Gastrocnemius medialis (tissue), 4 donors: ENCODE measurements around the gene NOL9. TPM values are rescaled to one million over a fixed set of nuclear protein-coding genes. Genes with fewer than 3 reads are reported as not detected.
A peak's percentile ranks its signal among the peaks of the same experiment; 100 is the strongest.

ENCODE experiments used
- ATAC-seq, 2 donors: fragments of 150-250 bp; one replicate each; pipeline ENCODE4 v1.9.1; 2016
- DNase-seq, 2 donors: peaks; one replicate each; pipeline ENCODE4 v3.0.0-alpha.2; 2019
- H3K27ac ChIP-seq, 4 donors: fragments of 200-600 bp; sonication (generic); 1 replicate in 1 of 4; 2 replicates in 3 of 4; pipeline ENCODE4 v1.5.1; 2016 to 2018; ENCODE audit warnings: mild to moderate bottlenecking in 2 of 4, moderate library complexity in 1 of 4
- H3K27me3 ChIP-seq, 3 donors: fragments of 200-600 bp; sonication (generic) in 2 of 3; 1 replicate in 1 of 3; 2 replicates in 2 of 3; pipeline versions ENCODE4 v1.5.1 to v1.6.0; 2016 to 2019; ENCODE audit warnings: mild to moderate bottlenecking in 1 of 3, moderate library complexity in 1 of 3
- H3K36me3 ChIP-seq, 2 donors: fragments of 200-600 bp; sonication (generic) in 1 of 2; one replicate each; pipeline ENCODE4 v1.5.1; 2017 to 2018
- H3K4me1 ChIP-seq, 2 donors: fragments of 200-600 bp; sonication (generic) in 1 of 2; one replicate each; pipeline ENCODE4 v1.5.1; 2016 to 2017; ENCODE audit warnings: mild to moderate bottlenecking in 2 of 2
- H3K4me3 ChIP-seq, 4 donors: fragments of 200-600 bp; sonication (generic) in 3 of 4; 1 replicate in 1 of 4; 2 replicates in 3 of 4; pipeline ENCODE4 v1.5.1; 2016 to 2019; ENCODE audit warnings: mild to moderate bottlenecking in 2 of 4
- H3K9me3 ChIP-seq, 3 donors: fragments of 200-600 bp; sonication (generic) in 2 of 3; 1 replicate in 1 of 3; 2 replicates in 2 of 3; pipeline ENCODE4 v1.5.1; 2016 to 2019
- CTCF ChIP-seq, 5 experiments: fragments of 450-650 bp in 3 of 5; fragments of 200-600 bp in 2 of 5; sonication (generic) in 2 of 5; IDR thresholded peaks in 4 of 5; conservative IDR thresholded peaks in 1 of 5; 1 replicate in 4 of 5; 2 replicates in 1 of 5; pipeline ENCODE4 v1.5.1; 2016 to 2019; ENCODE audit warnings: antibody characterized with exemption in 5 of 5, mild to moderate bottlenecking in 3 of 5, moderate library complexity in 3 of 5
- POLR2A ChIP-seq, 2 donors: fragments of 450-650 bp; IDR thresholded peaks; one replicate each; pipeline ENCODE4 v1.6.1; 2017; ENCODE audit warnings: antibody characterized with exemption in 2 of 2, mild to moderate bottlenecking in 2 of 2, moderate library complexity in 2 of 2
- in situ Hi-C, 4 donors: fragments of 200-750 bp; cut with MboI; loops; one replicate each; pipeline versions ENCODE4 v1.15.0 to v1.8.0; 2017; ENCODE audit warnings: low sequenced_read_pairs in 4 of 4
- intact Hi-C: fragments of 100-400 bp; cut with DNase I; formaldehyde crosslinking; loops from one replicate; pipeline ENCODE4 v1.15.1; 2023; ENCODE audit warnings: low total_unique reads
- total RNA-seq, 4 donors: library from RNA; depleted of rRNA; stranded (reverse); fragments of >200 nt; gene quantifications; one replicate each; pipeline versions ENCODE4 v1.1.0 to v1.2.3, GENCODE V29; 2016

The NOL9 gene
- total RNA-seq, 4 donors from 2014 or later = 13.6 to 33.0 (median 21.9) TPM

DNA sequence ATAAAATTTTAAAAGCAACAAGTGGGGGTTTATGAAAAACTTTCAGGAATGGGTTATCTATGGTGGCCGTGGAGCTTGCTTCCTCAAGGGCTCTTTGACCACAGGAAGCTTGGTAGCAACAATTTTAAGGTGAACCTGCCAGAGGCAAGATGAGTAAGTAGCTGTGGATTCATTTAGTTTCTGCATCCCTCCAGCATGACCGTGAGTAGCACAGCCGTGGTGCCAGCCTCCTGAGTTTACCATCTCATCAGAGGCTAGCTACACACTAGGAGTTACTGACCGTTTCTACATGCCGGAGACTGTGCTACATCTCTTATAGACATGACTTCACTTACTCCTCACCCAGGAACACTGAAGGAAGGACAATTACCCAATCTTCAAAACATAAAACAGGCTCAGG, 32.8 kb downstream of the NOL9 start:
- no peak for DNase-seq
- Histone ChIP-seq H3K4me3 (no peak overlapping the region), H3K9me3 (no peaks in the 10 kb centered on the region), H3K27ac (no peak overlapping the region), H3K36me3 (peaks cover 0 to 21% of the 10 kb centered on the region in 2 donors), H3K27me3 (no peaks in the 10 kb centered on the region), H3K4me1 (peaks cover 0 to 10% of the 10 kb centered on the region in 2 donors)
- no peak for ATAC-seq
- in situ Hi-C loops (no loop called here), intact Hi-C loops (loop anchor here (2.0 kb wide), 1 partner anchor 33 kb away; no protein-coding TSS in a partner anchor)
- TF ChIP-seq POLR2A (IDR thresholded peaks at IDR 0.05) = no peak
- TF ChIP-seq CTCF (IDR thresholded peaks at IDR 0.05 in 4 of 5, conservative IDR thresholded peaks at IDR 0.05 in 1 of 5) = no peak

- Histone ChIP-seq H3K4me3 (no peak overlapping the region), H3K9me3 (no peaks in the 10 kb centered on the region), H3K4me1 (peaks cover 0 to 10% of the 10 kb centered on the region in 2 donors), H3K36me3 (peaks cover 0 to 6% of the 10 kb centered on the region in 2 donors), H3K27ac (no peak overlapping the region), H3K27me3 (no peaks in the 10 kb centered on the region)
- intact Hi-C loops (loop anchor here (2.0 kb wide), 1 partner anchor 31 kb away; no protein-coding TSS in a partner anchor), in situ Hi-C loops (no loop called here)
- DNase-seq (no peak), ATAC-seq (peak in 1 of 2 donors; percentile 20)
- TF ChIP-seq POLR2A (IDR thresholded peaks at IDR 0.05) (no peak), CTCF (IDR thresholded peaks at IDR 0.05 in 4 of 5, conservative IDR thresholded peaks at IDR 0.05 in 1 of 5) (no peak)
Observed at GRCh38 chr1:6519935-6520671, 34.2 kb downstream of the NOL9 start.

- peak; percentile 15 to 26 for ATAC-seq
- Histone ChIP-seq H3K27ac (no peak overlapping the region), H3K4me1 (peaks cover 0 to 10% of the 10 kb centered on the region in 2 donors), H3K27me3 (no peaks in the 10 kb centered on the region), H3K36me3 (peaks cover 0 to 3% of the 10 kb centered on the region in 2 donors), H3K9me3 (no peaks in the 10 kb centered on the region), H3K4me3 (no peak overlapping the region)
- intact Hi-C loops = no loop called here
- TF ChIP-seq POLR2A (IDR thresholded peaks at IDR 0.05) (no peak), CTCF (IDR thresholded peaks at IDR 0.05 in 4 of 5, conservative IDR thresholded peaks at IDR 0.05 in 1 of 5) (no peak)
- no peak for DNase-seq
- in situ Hi-C loops = no loop called here
Observed at GRCh38 chr1:6519491-6519934, 34.8 kb downstream of the NOL9 start.

DNA sequence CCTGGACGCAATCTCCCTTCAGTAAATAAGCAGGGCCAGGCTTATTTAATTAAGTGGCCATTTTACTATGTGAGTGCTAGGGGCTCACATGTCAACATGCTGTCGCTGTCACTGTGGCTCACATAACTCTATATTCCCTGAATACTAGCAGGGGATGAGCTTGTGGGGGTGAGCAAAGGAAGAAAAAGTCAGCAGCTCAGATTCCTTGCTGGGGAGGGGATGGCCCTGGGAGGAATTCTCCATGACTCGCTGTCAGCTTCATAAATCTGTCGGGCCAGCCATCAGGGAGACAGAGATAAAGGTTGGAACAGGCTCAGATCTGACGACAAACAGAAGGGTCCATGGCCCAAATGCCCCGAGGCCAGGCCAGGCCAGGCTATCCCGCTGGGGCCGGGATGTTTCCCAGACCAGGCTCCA, 36.9 kb downstream of the NOL9 start:
- no peak for DNase-seq
- Histone ChIP-seq H3K27ac (no peak overlapping the region), H3K27me3 (no peaks in the 10 kb centered on the region), H3K9me3 (no peaks in the 10 kb centered on the region), H3K4me1 (peaks cover 6 to 10% of the 10 kb centered on the region in 2 donors), H3K4me3 (no peak overlapping the region), H3K36me3 (no peaks in the 10 kb centered on the region)
- in situ Hi-C loops (no loop called here), intact Hi-C loops (no loop called here)
- TF ChIP-seq POLR2A (IDR thresholded peaks at IDR 0.05) (no peak), CTCF (IDR thresholded peaks at IDR 0.05 in 4 of 5, conservative IDR thresholded peaks at IDR 0.05 in 1 of 5) (no peak)
- ATAC-seq = no peak
